Peyer's patch (tissue), 4 donors: ENCODE data around the gene IGFBP2.

ENCODE experiments used
- POLR2A ChIP-seq, 2 donors: fragments of 450-650 bp; IDR thresholded peaks; one replicate each; pipeline ENCODE4 v1.5.1; 2017; ENCODE audit warnings: antibody characterized with exemption in 2 of 2, mild to moderate bottlenecking in 2 of 2, moderate library complexity in 2 of 2
- TF ChIP-seq, protein P1 (sequence below), 6 experiments: fragments of 450-650 bp in 4 of 6; fragments of 200-600 bp in 2 of 6; sonication (generic) in 1 of 6; IDR thresholded peaks; one replicate each; pipeline ENCODE4 v1.5.1; 2017 to 2019; ENCODE audit warnings: antibody characterized with exemption in 6 of 6, mild to moderate bottlenecking in 3 of 6, moderate library complexity in 1 of 6

- TF ChIP-seq, protein P1, sequence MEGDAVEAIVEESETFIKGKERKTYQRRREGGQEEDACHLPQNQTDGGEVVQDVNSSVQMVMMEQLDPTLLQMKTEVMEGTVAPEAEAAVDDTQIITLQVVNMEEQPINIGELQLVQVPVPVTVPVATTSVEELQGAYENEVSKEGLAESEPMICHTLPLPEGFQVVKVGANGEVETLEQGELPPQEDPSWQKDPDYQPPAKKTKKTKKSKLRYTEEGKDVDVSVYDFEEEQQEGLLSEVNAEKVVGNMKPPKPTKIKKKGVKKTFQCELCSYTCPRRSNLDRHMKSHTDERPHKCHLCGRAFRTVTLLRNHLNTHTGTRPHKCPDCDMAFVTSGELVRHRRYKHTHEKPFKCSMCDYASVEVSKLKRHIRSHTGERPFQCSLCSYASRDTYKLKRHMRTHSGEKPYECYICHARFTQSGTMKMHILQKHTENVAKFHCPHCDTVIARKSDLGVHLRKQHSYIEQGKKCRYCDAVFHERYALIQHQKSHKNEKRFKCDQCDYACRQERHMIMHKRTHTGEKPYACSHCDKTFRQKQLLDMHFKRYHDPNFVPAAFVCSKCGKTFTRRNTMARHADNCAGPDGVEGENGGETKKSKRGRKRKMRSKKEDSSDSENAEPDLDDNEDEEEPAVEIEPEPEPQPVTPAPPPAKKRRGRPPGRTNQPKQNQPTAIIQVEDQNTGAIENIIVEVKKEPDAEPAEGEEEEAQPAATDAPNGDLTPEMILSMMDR (IDR thresholded peaks at IDR 0.05) = no peak
- TF ChIP-seq POLR2A (IDR thresholded peaks at IDR 0.05) = no peak
Measured at GRCh38 chr2:216672466-216672865, 39.2 kb downstream of the IGFBP2 start.
